Activated T-cell treated with anti-CD3 and anti-CD28 coated beads, Interleukin-2, amount 50 U/mL, for 4 hours (primary cell): ENCODE results near the gene AQP6. TPM values are rescaled to one million over a fixed set of nuclear protein-coding genes. Genes with fewer than 3 reads are reported as not detected.

ENCODE experiments used
- ATAC-seq, 2 donors: fragments of 200-7000 bp; cut with Tn5 transposase; one replicate each; pipeline ENCODE4 v1.10.0; 2021
- DNase-seq: peaks from one replicate; pipeline ENCODE4 v3.0.0-alpha.2; 2020
- H3K27me3 Mint-ChIP-seq: one replicate; pipeline ENCODE4 v1.8.0; 2021; ENCODE audit warnings: low read depth, mixed read lengths
- H3K36me3 Mint-ChIP-seq: one replicate; pipeline ENCODE4 v1.8.0; 2022; ENCODE audit warnings: mixed read lengths; ENCODE audit not compliant: insufficient read depth
- H3K4me1 Mint-ChIP-seq: one replicate; pipeline ENCODE4 v1.8.0; 2021; ENCODE audit warnings: low read depth, mixed read lengths
- H3K4me3 Mint-ChIP-seq: one replicate; pipeline ENCODE4 v1.8.0; 2021; ENCODE audit warnings: mild to moderate bottlenecking, moderate library complexity, mixed read lengths
- H3K9me3 Mint-ChIP-seq: one replicate; pipeline ENCODE4 v1.8.0; 2021; ENCODE audit warnings: mixed read lengths
- total RNA-seq, 3 donors: library from RNA; stranded (reverse); gene quantifications; one replicate each; pipeline ENCODE4 v1.2.1, GENCODE V29; 2021

AQP6 gene
- total RNA-seq, 3 donors from 2014 or later, result not detected

GRCh38 chr12:50026691-50027090, 53.9 kb downstream of the AQP6 start:
- ATAC-seq, result no peak

More at GRCh38 chr12:50026691-50027090, 53.9 kb downstream of the AQP6 start:
- no peak overlapping the region for H3K4me3 Mint-ChIP-seq
- H3K36me3 Mint-ChIP-seq, result no peaks in the 10 kb centered on the region
- peaks cover 17% of the 10 kb centered on the region for H3K4me1 Mint-ChIP-seq
- peaks cover 5% of the 10 kb centered on the region for H3K27me3 Mint-ChIP-seq
- peaks cover 2% of the 10 kb centered on the region for H3K9me3 Mint-ChIP-seq
- no peak for DNase-seq

Other genes with a start within 250 kb of the AQP6 start
- gene TMBIM6, start 231.4 kb upstream of the AQP6 start, total RNA-seq, result 100 to 1,000 TPM; 383 to 509 (median 438) TPM
- 1 to 10 TPM; 6.3 to 7.7 (median 6.8) TPM for gene NCKAP5L, start 144.5 kb upstream of the AQP6 start, total RNA-seq
- gene BCDIN3D, start 129.8 kb upstream of the AQP6 start, total RNA-seq, result 1 to 10 TPM; 4.2 to 6.0 (median 4.3) TPM
- under 1 TPM in 2 of 3 donors, not detected in 1; 0.16 to 0.54 TPM for gene FAIM2, start 69.0 kb upstream of the AQP6 start, total RNA-seq
- gene AQP2, start 22.2 kb upstream of the AQP6 start, total RNA-seq, result not detected
- gene AQP5, start 11.1 kb upstream of the AQP6 start, total RNA-seq, result not detected
- 10 to 100 TPM; 22.6 to 26.0 (median 25.6) TPM for gene RACGAP1, start 52.5 kb downstream of the AQP6 start, total RNA-seq
- 1 to 10 TPM; 2.8 to 8.4 (median 7.7) TPM for gene ASIC1, start 84.6 kb downstream of the AQP6 start, total RNA-seq
- 10 to 100 TPM; 85.8 to 99.4 (median 97.6) TPM for gene SMARCD1, start 112.4 kb downstream of the AQP6 start, total RNA-seq
- 1 to 10 TPM in 1 of 3 donors, under 1 TPM in 2; 0.60 to 1.2 (median 0.87) TPM for gene GPD1, start 131.1 kb downstream of the AQP6 start, total RNA-seq
- 10 to 100 TPM; 45.9 to 50.1 (median 46.5) TPM for gene COX14, start 139.3 kb downstream of the AQP6 start, total RNA-seq
- gene CERS5, start 194.4 kb downstream of the AQP6 start, total RNA-seq, result 10 to 100 TPM; 39.0 to 48.0 (median 39.0) TPM